Suppressor macrophage treated with lipopolysaccharide for 1 hour (primary cell): ENCODE data around the gene GNPTAB.
"Not testable (repeated sequence)": the region's sequence is repeated elsewhere in the genome, so short reads cannot be mapped to it uniquely, and the experiment has no call there.

Experiments
- DNase-seq, 3 donors: peaks; one replicate each; pipeline ENCODE4 v3.0.0-alpha.2; 2020 to 2022

GNPTAB gene

DNA sequence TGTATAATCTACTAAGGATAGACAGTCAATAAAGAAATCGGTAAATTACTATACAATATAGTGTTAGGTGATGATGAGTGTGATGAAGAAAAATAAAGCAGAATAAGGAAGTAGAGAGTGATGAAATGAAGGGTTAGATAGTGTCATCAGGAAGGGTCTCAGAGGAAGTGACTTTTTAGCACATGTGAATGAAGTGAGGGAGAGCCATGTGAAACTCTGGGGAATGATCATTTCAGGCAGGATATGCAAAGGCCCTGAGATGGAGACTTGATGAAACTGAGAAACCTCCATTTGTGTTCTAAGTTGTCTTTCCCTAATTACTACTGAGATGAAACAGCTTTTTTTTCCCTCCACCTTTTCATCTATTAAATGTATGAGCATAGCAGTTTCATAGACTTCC, 19.4 kb upstream of the GNPTAB start:
- DNase-seq: peak; percentile 69 to 83 (median 81)

DNA sequence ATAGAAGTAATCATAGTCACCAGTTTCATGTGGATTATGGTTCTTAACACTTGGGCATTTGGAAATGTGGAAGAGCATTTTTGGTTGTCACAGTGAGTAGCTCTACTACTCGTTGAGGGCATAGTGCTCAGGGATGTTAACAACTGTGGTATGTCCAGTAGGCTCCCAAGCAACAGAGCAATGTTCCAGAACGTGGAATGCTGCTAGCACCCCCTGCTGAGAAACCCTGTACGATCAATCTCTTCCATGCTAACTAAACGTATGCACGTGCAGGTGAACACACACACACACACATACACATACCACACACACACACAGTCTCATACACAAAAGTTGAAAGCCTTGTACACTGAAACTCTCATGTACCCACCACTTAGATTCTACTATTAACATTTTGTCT, 16.6 kb upstream of the GNPTAB start:
- no peak for DNase-seq

DNA sequence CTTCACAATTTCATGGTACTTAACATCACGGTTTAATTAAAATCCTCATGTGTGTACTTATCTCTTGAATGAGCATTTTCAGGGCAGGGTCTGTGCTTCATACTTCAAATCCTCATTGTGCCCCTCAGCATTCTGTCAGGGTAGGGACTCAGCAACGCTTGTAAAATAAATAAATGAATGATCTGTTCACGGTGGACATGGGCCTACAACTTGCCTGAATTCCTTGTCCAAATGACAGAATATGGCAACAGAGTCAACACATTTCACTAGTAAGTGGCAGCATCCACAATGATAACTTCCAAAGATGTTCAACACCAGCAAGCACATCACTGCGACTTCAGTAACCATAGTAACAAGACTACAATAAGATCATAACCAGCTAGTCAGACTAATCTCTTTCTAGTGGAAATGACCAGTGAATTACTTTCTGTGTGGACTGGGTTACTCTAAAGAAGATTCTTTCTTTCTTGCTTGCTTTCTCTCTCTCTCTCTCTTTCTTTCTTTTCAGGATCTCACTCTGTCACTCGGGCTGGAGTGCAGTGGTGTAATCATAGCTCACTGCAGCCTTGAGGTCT, 14.5 kb upstream of the GNPTAB start:
- no peak for DNase-seq

DNA sequence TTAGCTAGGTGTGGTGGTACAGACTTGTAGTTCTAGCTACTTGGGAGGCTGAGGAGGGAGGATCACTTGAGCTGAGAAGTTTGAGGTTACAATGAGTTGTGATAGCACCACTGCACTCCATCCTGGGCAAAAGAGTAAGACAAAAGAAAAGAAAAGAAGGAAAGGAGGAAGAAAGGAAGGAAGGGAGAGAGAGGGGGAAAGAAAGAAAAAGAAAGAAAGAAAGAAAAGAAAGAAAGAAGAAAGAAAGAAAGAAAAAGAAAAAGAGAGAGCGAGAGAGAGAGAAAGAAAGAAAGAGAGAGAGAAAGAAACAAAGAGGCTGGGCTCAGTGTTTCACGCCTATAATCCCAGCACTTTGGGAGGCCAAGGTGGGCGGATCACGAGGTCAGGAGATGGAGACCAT, 10.3 kb upstream of the GNPTAB start:
- no peak for DNase-seq

DNA sequence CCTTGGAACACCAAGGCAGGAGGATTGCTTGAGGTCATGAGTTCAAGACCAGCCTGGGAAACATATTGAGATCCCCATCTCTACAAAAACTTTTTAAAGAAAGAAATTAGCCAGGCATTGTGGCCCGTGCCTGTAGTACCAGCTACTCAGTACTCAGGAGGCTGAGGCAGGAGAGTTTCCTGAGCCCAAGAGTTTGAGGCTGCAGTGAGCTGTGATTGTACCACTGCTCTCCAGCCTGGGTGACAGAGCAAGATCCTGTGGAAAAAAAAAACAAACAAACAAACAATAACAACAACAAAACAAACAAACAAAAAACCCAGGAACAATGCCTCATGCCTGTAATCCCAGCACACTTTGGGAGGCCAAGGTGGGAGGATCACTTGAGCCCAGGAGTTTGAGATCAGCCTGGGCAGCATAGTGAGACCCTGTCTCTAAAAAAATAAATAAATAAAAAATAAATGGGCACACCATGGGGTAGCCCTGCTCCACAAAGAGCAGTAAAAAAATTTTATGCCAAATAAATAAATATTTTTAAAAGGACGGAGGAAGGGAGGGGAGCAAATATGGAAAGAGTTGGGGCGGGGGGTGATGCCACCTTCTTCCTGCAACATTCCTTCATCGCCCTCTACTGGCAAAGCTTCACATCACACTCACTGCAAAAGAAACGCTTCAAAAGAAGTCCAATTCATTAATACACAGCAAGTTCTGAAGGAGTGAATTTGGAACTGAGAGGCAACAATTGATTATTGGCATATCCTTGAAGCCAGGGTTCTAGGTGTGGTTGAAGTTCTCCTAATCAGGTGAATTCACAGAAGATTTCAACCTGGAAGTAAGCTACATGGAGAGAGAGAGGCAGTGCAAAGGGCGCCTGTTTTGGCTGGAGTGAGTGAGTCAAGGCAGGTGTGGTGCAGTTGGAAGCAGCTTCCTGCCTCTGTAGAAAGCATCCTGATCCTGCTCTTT, 8.8 kb upstream of the GNPTAB start:
- DNase-seq: peak; percentile 80 to 85 (median 80)

DNA sequence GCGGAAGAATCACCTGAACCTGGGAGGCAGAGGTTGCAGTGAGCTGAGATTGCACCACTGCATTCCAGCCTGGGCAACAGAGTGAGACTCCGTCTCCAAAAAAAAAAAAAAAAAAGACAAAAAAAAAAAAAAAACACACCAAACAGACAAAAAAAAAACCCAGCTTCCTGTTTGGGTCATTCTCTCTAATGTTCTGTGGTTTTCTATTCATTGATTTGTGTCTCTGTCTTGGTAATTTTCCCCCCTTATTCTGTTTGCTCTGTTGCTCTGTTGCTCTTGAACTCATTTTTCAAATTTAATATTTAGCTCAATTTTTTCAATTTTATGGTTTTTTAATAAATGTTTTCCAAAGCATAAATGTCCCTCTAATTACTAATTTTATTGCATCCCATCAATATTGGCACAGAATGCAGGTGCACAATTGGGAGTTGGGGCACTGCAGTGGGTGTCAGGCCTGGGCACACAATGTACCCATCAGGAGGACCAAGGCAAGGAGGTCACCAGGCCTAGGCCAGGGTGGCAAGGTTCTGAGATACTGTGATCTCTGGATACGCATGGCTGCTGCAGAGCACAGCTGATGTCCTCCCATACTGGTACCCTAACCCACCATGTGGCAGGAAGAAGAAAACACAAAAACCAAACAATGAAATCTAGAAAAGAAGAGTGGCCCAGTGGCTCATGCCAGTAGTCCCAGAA, 8.0 kb upstream of the GNPTAB start:
- DNase-seq: no peak

DNA sequence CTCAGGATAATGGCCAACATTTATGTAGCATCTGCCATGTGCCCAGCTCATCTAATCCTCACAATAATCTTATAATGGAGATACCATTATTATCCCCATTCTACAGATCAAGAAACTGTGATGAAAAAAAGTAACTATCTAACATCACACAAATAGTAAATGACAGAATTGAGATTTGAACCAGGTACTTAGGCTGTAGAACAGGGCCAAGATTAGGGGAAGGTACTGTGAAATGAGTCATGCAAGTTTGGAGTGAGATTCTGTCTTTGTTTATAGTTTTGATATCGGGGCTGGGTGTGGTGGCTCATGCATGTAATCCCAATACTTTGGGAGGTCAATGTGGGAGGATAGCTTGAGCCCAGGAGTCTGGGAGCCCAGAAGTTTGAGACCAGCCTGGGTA, 1.3 kb upstream of the GNPTAB start:
- DNase-seq: no peak

DNA sequence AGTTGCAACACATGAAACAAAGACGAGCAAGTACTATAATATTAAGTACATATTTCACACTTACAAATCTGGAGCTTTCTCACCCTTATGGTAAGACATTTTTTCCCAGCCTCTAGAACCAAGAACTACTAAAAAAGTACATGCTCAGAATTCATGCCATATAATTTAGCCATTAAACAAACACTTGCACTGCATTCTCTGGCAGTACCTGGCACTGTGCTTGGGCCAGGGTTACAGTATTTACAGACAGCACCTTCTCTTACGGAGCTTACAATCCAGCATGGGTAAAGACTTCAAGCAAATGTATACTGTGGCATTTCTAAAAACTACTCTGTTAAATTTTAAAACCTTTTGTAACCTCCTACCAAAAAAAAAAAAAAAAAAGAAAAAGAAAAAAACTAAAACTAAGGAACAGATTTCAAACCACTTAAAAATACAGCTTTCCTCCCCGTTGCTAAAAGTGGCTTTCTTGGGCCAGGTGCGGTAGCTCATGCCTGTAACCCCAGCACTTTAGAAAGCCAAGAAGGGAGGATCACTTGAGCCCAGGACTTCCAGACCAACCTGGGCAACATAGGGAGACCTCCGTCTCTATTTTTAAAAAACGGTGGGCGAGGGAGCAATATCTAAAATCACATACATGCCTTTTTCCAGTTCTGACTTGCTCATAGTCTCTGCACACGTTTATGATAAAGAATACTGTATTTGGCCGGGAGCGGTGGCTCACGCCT, 956 bp downstream of the GNPTAB start:
- no peak for DNase-seq

DNA sequence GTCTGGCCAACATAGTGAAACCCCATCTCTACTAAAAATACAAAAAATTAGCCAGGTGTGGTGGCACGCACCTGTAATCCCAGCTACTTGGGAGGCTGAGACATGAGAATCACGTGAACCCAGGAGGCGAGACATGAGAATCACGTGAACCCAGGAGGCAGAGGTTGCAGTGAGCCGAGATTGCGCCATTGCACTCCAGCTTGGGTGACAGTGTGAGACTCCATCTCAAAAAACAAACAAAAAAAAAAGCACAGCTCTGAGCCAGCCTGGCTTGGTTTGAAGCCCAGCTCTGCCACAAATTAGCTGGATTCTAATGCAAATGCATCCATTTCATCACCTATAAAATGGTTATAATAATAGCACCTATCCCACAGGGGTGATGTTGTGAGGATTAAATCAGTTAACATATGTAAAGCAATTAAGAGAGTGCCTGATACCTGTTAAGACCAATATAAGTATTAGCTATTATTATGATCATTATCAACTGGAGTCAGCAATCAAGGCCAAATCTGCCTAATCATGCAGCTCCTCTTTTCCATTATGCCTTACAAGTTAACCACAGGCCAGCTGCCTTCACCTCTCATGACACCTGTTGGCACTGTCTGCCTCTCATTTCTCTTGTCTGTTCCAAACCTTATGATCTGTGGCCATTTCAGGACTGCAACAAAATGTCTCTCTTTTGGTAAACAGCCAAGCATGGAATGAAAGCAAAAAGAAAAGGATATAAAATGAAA, 2.1 kb downstream of the GNPTAB start:
- DNase-seq: no peak

DNA sequence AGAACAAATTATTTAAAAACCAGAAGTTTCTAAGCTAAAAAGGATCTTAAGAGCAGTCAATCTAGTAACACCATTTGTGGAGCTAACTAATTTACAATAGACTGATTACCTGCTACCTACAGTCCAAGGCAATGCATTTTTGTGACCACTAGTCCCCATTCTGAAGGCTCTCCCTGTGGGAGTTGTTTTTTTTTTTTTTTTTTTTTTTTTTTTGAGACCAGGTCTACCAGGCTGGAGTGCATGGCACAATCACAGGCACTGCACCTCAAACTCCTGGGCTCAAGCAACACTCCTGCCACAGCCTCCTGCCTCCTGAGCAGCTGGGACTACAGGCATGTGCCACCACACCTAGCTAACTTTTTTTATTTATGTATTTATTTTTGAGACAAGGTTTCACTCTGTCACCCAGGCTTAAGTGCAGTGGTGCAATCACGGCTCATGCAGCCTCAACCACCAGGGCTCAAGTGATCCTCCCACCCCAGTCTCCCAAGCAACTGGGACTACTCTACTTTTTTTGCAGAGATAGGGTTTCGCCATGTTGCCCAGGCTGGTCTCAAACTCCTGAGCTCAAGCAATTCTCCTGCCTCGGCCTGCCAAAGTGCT, 3.9 kb downstream of the GNPTAB start:
- DNase-seq: peak in 2 of 3 donors; percentile 35 to 42

DNA sequence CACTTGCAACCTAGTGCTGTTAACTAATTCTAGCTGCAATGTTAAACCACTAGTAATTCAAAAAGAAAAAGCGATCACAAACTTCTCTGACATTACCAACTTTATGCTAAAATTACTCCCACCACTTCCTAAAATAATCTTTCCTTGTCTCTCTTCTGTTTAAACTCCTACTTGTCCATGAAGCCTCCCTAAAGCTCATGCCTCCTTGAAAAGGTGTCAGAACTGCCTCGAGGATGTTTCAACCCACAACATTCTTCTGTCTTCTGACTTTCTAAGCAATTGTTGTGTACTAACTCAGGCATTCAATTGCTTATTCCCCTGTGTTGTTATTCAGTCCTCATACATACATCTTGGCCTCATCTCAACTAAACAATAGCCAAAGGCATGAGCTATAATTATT, 5.9 kb downstream of the GNPTAB start:
- no peak for DNase-seq

DNA sequence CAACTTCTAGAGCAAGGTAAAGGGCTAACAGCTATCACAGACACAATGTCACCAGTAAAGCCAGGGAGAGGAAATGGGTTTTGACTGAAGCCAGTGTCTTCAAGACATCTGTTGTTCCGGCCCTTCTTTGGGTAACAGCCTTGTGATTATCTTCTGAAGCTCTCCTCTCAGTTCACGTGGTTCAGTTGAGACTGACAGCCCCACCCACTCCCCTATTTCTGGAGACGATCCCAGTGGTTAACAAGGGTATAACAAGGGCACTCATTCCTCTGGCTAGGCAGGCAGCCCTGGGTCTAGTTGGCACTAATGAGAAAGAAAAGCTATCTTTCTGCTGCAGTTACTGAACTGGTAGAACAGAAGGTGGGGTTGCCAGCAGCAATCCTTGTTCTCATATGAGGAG, 6.9 kb downstream of the GNPTAB start:
- peak; percentile 73 to 81 (median 74) for DNase-seq

DNA sequence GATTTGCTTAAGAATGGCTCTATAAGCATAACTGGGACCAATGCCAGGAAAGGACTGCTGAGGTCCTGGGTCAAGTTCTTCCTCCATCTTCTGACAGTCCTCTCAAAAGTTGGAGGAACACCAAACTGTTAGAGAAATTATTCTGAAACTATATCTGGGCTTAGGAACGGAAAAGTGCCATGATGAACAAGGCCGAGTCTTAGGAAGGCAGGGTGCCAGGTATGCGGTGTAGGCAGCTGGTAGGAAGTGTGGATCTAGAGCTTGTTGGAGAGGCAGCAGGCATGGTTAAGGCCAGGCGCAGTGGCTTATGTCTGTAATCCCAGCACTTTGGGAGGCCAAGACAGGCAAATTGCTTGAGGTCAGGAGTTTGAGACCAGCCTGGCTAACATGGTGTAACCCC, 7.7 kb downstream of the GNPTAB start:
- DNase-seq: no peak

DNA sequence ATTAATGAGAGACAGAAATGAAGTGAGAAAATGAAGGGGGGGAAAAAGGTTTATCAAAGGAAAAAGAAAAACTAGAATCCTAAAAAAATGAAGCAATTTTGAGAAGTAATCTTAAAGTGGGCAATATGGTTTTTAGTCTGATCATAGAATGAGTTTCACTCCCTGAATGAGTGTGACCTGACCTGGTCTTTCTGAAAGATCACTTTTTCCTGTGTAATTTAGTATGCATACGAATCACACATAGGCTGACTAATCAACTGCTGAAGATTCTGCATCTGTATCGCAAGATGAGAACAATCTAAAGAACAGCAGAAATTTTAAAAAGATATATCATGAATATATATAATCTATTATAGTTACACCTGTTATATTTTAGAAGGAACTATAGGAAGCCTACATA, 11.3 kb downstream of the GNPTAB start:
- DNase-seq: peak in 2 of 3 donors; percentile 36

DNA sequence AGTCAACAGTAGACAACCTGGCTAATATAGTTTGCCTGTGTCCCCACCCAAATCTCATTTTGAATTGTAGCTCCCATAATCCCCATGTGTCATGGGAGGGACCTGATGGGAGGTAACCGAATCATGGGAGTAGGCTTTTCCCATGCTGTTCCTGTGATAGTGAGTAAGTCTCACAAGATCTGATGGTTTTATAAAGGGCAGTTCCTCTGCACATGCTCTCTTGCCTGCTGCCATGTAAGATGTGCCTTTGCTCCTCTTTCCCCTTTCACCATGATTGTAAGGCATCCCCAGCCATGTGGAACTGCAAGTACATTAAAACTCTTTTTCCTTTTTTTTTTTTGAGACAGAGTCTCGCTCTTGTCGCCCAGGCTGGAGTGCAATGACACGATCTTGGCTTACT, 12.1 kb downstream of the GNPTAB start:
- not testable (repeated sequence) for DNase-seq

DNA sequence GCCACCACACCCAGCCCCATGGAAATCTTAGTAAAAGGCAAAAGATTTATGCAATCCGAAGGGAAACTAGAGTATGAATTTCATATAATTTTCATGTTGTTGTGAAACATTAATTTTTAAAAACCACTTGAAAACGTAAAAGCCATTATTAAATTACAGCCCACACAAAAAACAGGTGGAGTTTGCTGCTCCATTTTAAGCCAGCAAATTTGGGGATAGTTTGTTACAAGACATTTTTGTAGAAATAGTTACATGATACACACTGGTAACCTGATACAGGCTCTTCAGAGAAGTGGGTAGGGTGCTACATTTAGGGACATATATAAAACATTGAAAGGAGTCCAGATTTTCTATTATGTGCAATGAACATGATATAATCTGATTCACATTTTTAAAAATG, 17.6 kb downstream of the GNPTAB start:
- no peak for DNase-seq

DNA sequence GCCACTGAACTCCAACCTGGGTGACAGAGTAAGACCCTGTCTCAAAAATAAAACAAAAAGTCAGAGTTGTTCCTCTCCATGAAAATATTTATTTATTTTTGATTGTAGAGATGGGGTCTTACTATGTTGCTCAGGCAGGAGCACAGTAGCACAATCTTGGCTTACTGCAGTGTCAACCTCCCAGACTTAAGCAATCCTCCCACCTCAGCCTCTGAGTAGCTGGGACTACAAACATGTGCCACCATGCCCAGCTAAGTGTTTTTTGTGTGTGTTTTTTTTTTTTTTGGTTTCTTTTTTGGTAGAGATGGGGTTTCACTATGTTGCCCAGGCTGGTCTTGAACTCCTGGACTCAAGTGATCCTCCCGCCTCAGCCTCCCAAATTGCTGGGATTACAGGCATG, 18.0 kb downstream of the GNPTAB start:
- peak in 1 of 3 donors; percentile 35 for DNase-seq

DNA sequence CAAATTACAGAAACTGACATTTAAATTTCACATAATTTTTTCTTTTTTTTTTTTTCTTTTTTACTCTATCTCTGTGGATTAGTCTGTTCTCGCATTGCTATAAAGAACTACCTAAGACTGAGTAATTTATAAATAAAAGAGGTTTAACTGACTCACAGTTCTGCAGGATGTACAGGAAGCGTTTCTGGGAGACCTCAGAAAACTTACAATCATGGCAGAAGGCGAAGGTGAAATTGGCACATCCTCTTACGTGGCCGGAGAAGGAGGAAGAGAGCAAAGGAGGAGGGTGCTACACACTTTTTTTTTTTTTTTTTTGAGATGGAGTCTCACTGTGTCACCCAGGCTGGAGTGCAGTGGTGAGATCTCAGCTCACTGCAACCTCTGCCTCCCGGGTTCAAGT, 19.4 kb downstream of the GNPTAB start:
- DNase-seq: not testable (repeated sequence)

DNA sequence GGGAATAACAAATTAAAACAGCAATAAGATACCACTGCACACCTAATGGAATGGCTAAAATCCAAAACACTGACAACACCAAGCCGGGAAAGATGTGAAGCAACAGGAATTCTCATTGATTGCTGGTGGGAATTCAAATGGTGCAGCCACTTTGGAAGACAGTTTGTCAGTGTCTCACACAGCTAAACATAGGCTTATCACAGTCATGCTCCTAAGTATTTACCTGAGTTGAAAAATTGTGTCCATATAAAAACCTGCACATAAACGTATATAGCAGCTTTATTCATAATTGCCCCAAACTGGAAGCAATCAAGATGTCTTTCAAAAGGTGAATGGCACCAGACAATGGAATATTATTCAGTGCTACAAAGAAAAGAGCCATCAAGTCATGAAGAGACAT, 21.6 kb downstream of the GNPTAB start:
- no peak for DNase-seq

DNA sequence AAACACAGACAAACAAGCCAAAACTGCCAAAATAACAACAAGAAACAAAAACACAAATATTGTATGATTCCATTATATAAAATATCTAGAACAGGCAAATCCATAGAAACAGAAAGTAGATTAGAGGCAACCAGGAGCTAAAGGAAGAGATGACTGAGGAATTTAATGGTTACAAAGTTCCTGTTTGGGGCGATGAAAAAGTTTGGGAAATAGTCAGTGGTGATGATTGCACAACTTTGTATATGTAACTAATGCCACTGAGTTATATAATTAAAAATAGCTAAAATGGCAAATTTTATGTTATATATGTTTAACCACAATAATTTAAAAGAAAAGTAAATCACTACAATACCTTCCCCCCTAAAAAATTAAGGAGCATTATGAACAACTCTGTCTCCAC, 24.5 kb downstream of the GNPTAB start:
- peak; percentile 52 to 83 (median 80) for DNase-seq

DNA sequence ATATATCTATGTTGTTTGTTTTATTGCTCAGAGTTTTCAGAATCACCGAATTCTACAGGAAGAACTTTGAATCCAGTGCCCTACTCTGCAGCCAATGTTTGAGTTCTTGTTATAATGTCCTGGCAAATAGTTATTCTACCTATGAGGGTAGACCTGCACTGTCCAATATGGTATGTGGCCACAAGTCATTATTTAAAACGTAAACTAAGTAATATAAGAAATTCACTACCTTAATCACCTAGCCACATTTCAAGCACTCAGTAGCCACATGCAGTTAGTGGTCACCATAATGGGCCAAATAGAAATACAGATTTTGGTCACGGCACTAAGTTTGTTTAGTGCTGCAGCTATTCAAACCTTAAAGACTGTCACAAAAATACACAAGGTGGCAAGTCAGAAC, 26.4 kb downstream of the GNPTAB start:
- no peak for DNase-seq

DNA sequence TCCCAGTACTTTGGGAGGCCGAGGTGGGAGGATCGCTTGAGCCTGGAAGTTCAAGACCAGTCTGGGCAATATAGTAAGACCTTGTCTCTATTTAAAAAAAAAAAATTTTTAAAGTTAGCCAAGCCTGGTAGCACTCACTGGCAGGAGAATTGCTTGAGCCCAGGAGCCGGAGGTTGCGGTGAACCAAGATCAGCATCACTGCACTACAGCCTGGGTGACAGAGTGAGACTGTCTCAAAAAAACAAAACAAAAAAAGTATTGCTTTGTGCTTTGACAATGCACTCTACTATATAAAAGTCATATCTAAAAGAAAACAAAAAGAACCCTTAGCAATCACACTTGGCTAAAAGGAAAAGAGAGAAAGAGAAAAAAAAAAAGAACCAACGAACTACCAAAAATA, 26.8 kb downstream of the GNPTAB start:
- DNase-seq: no peak
